Measurements from ENCODE around the gene IFI27L2. TPM values are rescaled to one million over a fixed set of nuclear protein-coding genes. Genes with fewer than 3 reads are reported as not detected.

Gene IFI27L2
- total RNA-seq, 2 donors from 2014 or later: 61.3 to 73.8 TPM

- ATAC-seq (no peak), DNase-seq (ENCODE audit: low spot score) (no peak)
- H3K27ac Mint-ChIP-seq: no peak overlapping the region
- no peak overlapping the region for H3K4me3 Mint-ChIP-seq
- H3K27me3 Mint-ChIP-seq: peaks cover 0 to 3% of the 10 kb centered on the region in 2 donors
- no peaks in the 10 kb centered on the region for H3K36me3 Mint-ChIP-seq
- H3K4me1 Mint-ChIP-seq (ENCODE audit: low read depth in 2 of 2): peaks cover 2 to 3% of the 10 kb centered on the region in 2 donors
- H3K9me3 Mint-ChIP-seq: no peaks in the 10 kb centered on the region
Observed at GRCh38 chr14:94142247-94142646, 12.8 kb upstream of the IFI27L2 start.

DNA sequence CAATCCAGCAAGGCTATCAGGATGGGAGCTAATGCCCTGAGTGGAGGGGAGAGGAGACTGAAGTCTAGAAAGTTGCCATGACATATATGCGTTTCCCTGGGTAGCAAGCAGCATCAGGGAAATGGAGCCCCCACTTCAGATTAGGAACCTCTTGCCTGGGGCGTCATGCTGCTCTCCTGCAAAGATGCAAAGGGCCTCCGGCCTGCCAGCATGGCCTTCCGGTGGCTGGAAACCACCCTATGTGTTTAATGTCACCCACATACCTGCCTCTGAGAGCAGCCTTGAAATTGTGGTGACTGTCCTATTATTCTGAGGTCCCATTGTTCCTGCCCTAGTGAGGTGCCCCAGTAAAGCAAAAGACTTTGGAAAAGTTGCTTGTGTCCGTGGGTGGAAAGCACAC is 10.0 kb upstream of the IFI27L2 start:
- H3K4me3 Mint-ChIP-seq: no peak overlapping the region
- no peaks in the 10 kb centered on the region for H3K4me1 Mint-ChIP-seq (ENCODE audit: low read depth in 2 of 2)
- no peaks in the 10 kb centered on the region for H3K9me3 Mint-ChIP-seq
- ATAC-seq (no peak), DNase-seq (ENCODE audit: low spot score) (no peak)
- no peak overlapping the region for H3K27ac Mint-ChIP-seq
- no peaks in the 10 kb centered on the region for H3K36me3 Mint-ChIP-seq
- peaks cover 0 to 11% of the 10 kb centered on the region in 2 donors for H3K27me3 Mint-ChIP-seq

GRCh38 chr14:94139006-94139405 is 9.6 kb upstream of the IFI27L2 start:
- ATAC-seq (no peak), DNase-seq (ENCODE audit: low spot score) (no peak)

GRCh38 chr14:94138251-94138650 is 8.8 kb upstream of the IFI27L2 start:
- H3K4me1 Mint-ChIP-seq (ENCODE audit: low read depth in 2 of 2): no peaks in the 10 kb centered on the region
- no peak for DNase-seq (ENCODE audit: low spot score)
- H3K27ac Mint-ChIP-seq: no peak overlapping the region
- no peak overlapping the region for H3K4me3 Mint-ChIP-seq
- no peak for ATAC-seq
- H3K27me3 Mint-ChIP-seq: peaks cover 0 to 11% of the 10 kb centered on the region in 2 donors
- no peaks in the 10 kb centered on the region for H3K36me3 Mint-ChIP-seq
- no peaks in the 10 kb centered on the region for H3K9me3 Mint-ChIP-seq

More at GRCh38 chr14:94139006-94139405, 9.6 kb upstream of the IFI27L2 start:
- Mint-ChIP-seq H3K4me3 (no peak overlapping the region), H3K27me3 (peaks cover 0 to 11% of the 10 kb centered on the region in 2 donors), H3K4me1 (ENCODE audit: low read depth in 2 of 2) (no peaks in the 10 kb centered on the region), H3K36me3 (no peaks in the 10 kb centered on the region), H3K27ac (no peak overlapping the region), H3K9me3 (no peaks in the 10 kb centered on the region)

DNA sequence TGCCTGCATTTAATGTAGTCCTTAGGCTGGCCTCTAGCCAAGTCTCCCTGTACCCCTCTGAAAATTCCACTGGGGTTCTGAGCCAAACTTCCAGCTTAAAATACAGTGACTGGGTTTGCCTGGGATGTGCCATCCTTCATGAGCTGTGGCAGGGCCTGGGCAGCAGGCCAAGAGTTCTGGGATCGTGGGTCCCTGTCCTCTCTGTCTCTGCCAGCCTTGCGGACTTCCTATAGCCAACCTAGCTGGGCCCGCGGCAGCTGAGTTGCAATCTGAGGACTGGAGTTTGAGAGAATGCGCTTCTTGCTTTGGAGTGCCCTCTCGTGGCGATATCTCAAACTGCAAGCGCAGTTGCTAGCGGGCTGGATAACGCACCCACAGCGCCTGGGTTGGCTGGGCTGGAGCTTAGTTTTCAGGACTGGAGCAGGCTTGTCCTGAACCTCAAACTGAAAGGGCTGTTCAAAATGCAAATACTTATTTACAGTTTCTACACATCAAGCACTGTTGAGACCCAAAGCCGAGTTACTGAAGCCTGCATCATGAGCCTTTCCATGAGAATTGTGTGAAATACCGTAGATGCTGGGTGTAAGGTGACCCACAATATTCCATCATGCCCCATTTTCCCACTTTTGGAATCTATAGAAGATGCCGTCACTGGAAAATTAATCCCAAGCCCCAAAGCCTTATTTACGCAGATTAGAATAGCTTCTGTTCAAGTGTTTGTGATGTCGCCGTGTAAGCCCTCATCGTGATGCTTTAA is 7.3 kb upstream of the IFI27L2 start:
- no peaks in the 10 kb centered on the region for H3K36me3 Mint-ChIP-seq
- H3K9me3 Mint-ChIP-seq: no peaks in the 10 kb centered on the region
- DNase-seq (ENCODE audit: low spot score): peak; percentile 83
- peak; percentile 84 to 89 for ATAC-seq
- no peak overlapping the region for H3K4me3 Mint-ChIP-seq
- peaks cover 7 to 11% of the 10 kb centered on the region in 2 donors for H3K27me3 Mint-ChIP-seq
- H3K27ac Mint-ChIP-seq: no peak overlapping the region
- H3K4me1 Mint-ChIP-seq (ENCODE audit: low read depth in 2 of 2): peaks cover 3 to 6% of the 10 kb centered on the region in 2 donors

- H3K4me3 Mint-ChIP-seq: no peak overlapping the region
- H3K9me3 Mint-ChIP-seq: no peaks in the 10 kb centered on the region
- H3K27me3 Mint-ChIP-seq: peaks cover 7 to 11% of the 10 kb centered on the region in 2 donors
- ATAC-seq: no peak
- H3K36me3 Mint-ChIP-seq: no peaks in the 10 kb centered on the region
- H3K27ac Mint-ChIP-seq: no peak overlapping the region
- H3K4me1 Mint-ChIP-seq (ENCODE audit: low read depth in 2 of 2): peaks cover 3 to 6% of the 10 kb centered on the region in 2 donors
- no peak for DNase-seq (ENCODE audit: low spot score)
Observed at GRCh38 chr14:94135476-94135875, 6.1 kb upstream of the IFI27L2 start.

GRCh38 chr14:94132285-94132887 is 3.0 kb upstream of the IFI27L2 start:
- H3K27me3 Mint-ChIP-seq: peaks cover 7% of the 10 kb centered on the region in 2 donors
- H3K9me3 Mint-ChIP-seq: no peaks in the 10 kb centered on the region
- no peak for DNase-seq (ENCODE audit: low spot score)
- no peak overlapping the region for H3K27ac Mint-ChIP-seq
- H3K4me1 Mint-ChIP-seq (ENCODE audit: low read depth in 2 of 2): peaks cover 17 to 23% of the 10 kb centered on the region in 2 donors
- H3K36me3 Mint-ChIP-seq: no peaks in the 10 kb centered on the region
- no peak for ATAC-seq
- no peak overlapping the region for H3K4me3 Mint-ChIP-seq

- peak overlapping the region; percentile 95 for H3K4me3 Mint-ChIP-seq
- no peaks in the 10 kb centered on the region for H3K9me3 Mint-ChIP-seq
- ATAC-seq (peak; percentile 43 to 55), DNase-seq (ENCODE audit: low spot score) (no peak)
- H3K36me3 Mint-ChIP-seq: no peaks in the 10 kb centered on the region
- peaks cover under 1 to 7% of the 10 kb centered on the region in 2 donors for H3K27me3 Mint-ChIP-seq
- H3K4me1 Mint-ChIP-seq (ENCODE audit: low read depth in 2 of 2): peaks cover 17 to 25% of the 10 kb centered on the region in 2 donors
- peak overlapping the region; percentile 69 to 76 for H3K27ac Mint-ChIP-seq
Observed at GRCh38 chr14:94129758-94130414, 482 bp upstream of the IFI27L2 start.

GRCh38 chr14:94128216-94128839 is 1.1 kb downstream of the IFI27L2 start:
- Mint-ChIP-seq H3K27me3 (peaks cover 0 to 7% of the 10 kb centered on the region in 2 donors), H3K36me3 (no peaks in the 10 kb centered on the region), H3K4me1 (ENCODE audit: low read depth in 2 of 2) (peaks cover 17 to 25% of the 10 kb centered on the region in 2 donors), H3K9me3 (no peaks in the 10 kb centered on the region), H3K4me3 (peak overlapping the region; percentile 95), H3K27ac (peak overlapping the region; percentile 69 to 76)
- no peak for DNase-seq (ENCODE audit: low spot score)
- no peak for ATAC-seq

- H3K4me3 Mint-ChIP-seq: peak overlapping the region; percentile 38
- H3K27me3 Mint-ChIP-seq: peaks cover 2 to 3% of the 10 kb centered on the region in 2 donors
Observed at GRCh38 chr14:94127330-94127729, 2.1 kb downstream of the IFI27L2 start.

GRCh38 chr14:94126800-94127199 is 2.6 kb downstream of the IFI27L2 start:
- H3K9me3 Mint-ChIP-seq: no peaks in the 10 kb centered on the region
- DNase-seq (ENCODE audit: low spot score) (no peak), ATAC-seq (no peak)
- peaks cover 0 to 2% of the 10 kb centered on the region in 2 donors for H3K27me3 Mint-ChIP-seq
- H3K4me1 Mint-ChIP-seq (ENCODE audit: low read depth in 2 of 2): peaks cover 12 to 22% of the 10 kb centered on the region in 2 donors
- H3K4me3 Mint-ChIP-seq: no peak overlapping the region
- H3K36me3 Mint-ChIP-seq: no peaks in the 10 kb centered on the region
- no peak overlapping the region for H3K27ac Mint-ChIP-seq

More at GRCh38 chr14:94127330-94127729, 2.1 kb downstream of the IFI27L2 start:
- no peak for DNase-seq (ENCODE audit: low spot score)
- peaks cover 15 to 25% of the 10 kb centered on the region in 2 donors for H3K4me1 Mint-ChIP-seq (ENCODE audit: low read depth in 2 of 2)
- no peak overlapping the region for H3K27ac Mint-ChIP-seq
- ATAC-seq: no peak
- no peaks in the 10 kb centered on the region for H3K9me3 Mint-ChIP-seq
- no peaks in the 10 kb centered on the region for H3K36me3 Mint-ChIP-seq

DNA sequence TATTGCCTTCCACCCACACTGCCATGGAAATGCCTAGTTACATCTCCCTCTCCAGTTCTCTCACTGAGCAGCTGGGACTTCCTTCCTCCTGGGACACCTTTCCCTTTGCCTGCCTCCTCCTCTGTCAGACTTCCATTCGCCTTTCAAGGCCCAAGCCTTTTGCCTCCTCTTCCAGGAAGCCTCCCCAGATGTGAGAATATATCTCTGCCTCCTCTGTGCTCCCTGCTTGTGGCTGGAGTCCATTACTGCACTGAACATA is 3.1 kb downstream of the IFI27L2 start:
- Mint-ChIP-seq H3K27ac (no peak overlapping the region), H3K36me3 (no peaks in the 10 kb centered on the region), H3K27me3 (peaks cover 0 to 2% of the 10 kb centered on the region in 2 donors), H3K4me1 (ENCODE audit: low read depth in 2 of 2) (peaks cover 12 to 22% of the 10 kb centered on the region in 2 donors), H3K4me3 (no peak overlapping the region), H3K9me3 (no peaks in the 10 kb centered on the region)
- ATAC-seq: no peak
- no peak for DNase-seq (ENCODE audit: low spot score)

- Mint-ChIP-seq H3K27ac (no peak overlapping the region), H3K27me3 (peaks cover 0 to 6% of the 10 kb centered on the region in 2 donors), H3K36me3 (no peaks in the 10 kb centered on the region), H3K9me3 (peaks cover 1% of the 10 kb centered on the region), H3K4me1 (ENCODE audit: low read depth in 2 of 2) (peaks cover 12 to 22% of the 10 kb centered on the region in 2 donors), H3K4me3 (no peak overlapping the region)
- ATAC-seq: no peak
- DNase-seq (ENCODE audit: low spot score): no peak
Observed at GRCh38 chr14:94125659-94126418, 3.6 kb downstream of the IFI27L2 start.

Measured in natural killer cell treated with Interleukin-12 subunit alpha and Interleukin-12 subunit beta and Interleukin-15 and Interleukin-18, amount 100 ng/mL, for 72 hours (primary cell).